GM12878 (cell line): ENCODE data around the gene RIPK4. TPM values are rescaled to one million over a fixed set of nuclear protein-coding genes. Genes with fewer than 3 reads are reported as not detected.

Experiments used
- ATAC-seq: fragments of 200-7000 bp; cut with Tn5 transposase; 3 replicates; pipeline ENCODE4 v1.9.1; 2020; ENCODE audit warnings: mild to moderate bottlenecking, moderate library complexity
- BruUV-seq: library from RNA; stranded (reverse); fragments of 400-500 nt; replicated peaks from 2 replicates; lab custom pipeline; 2021; lab: Mats Ljungman, UMichigan
- CTCF ChIA-PET: fragments of 300-600 bp; sonication (Branson Sonifier 250); formaldehyde crosslinking; extraction: SDS; loops from one replicate; lab custom pipeline; 2021; ENCODE audit warnings: inconsistent platforms; lab: Yijun Ruan, JAX
- POLR2A ChIA-PET: fragments of 350-600 bp; formaldehyde crosslinking; extraction: SDS; loops from one replicate; lab custom pipeline; 2021; ENCODE audit warnings: inconsistent platforms; lab: Charles Lee
- RAD21 ChIA-PET: fragments of 300-600 bp; sonication (Branson Sonifier 250); formaldehyde crosslinking; loops from one replicate; lab custom pipeline; 2023; ENCODE audit warnings: antibody characterized with exemption; ENCODE audit not compliant: unreplicated experiment; lab: Charles Lee
- SMC1A ChIA-PET: fragments of 300-600 bp; sonication (Branson Sonifier 250); formaldehyde crosslinking; loops from one replicate; lab custom pipeline; 2023; ENCODE audit not compliant: unreplicated experiment, uncharacterized antibody; lab: Charles Lee
- DNase-seq: peaks from one replicate; pipeline ENCODE4 v3.0.0-alpha.2; 2011; ENCODE audit warnings: low read depth, low spot score
- FAIRE-seq: peaks from 3 replicates; lab custom pipeline; 2011; peaks lifted over from hg19 to GRCh38; lab: Jason Lieb, UNC
- H2AFZ ChIP-seq: 2 replicates; pipeline ENCODE4 v1.6.0; 2011; ENCODE audit warnings: low read depth, low read length, control low read depth; ENCODE audit not compliant: control insufficient read depth
- H3K27ac ChIP-seq: 2 replicates; pipeline ENCODE4 v1.5.1; 2011; ENCODE audit warnings: control low read depth; ENCODE audit not compliant: control insufficient read depth, insufficient read depth
- H3K27me3 ChIP-seq, 2 experiments: replicated peaks in 1 of 2; 2 replicates each; pipeline versions ENCODE4 v1.6.0 to v1.6.1; 2011; ENCODE audit warnings: low read length in 1 of 2; ENCODE audit not compliant: control insufficient read depth in 2 of 2, insufficient read depth in 2 of 2
- H3K36me3 ChIP-seq, 2 experiments: 2 replicates each; pipeline ENCODE4 v1.5.1; 2011; ENCODE audit warnings: low read length in 1 of 2; ENCODE audit not compliant: control insufficient read depth in 2 of 2, insufficient read depth in 2 of 2
- H3K4me1 ChIP-seq: 2 replicates; pipeline ENCODE4 v1.6.1; 2011; ENCODE audit warnings: mild to moderate bottlenecking, low read length, moderate library complexity, mixed read lengths; ENCODE audit not compliant: control insufficient read depth, insufficient read depth
- H3K4me2 ChIP-seq: 2 replicates; pipeline ENCODE4 v1.6.0; 2011; ENCODE audit warnings: control low read depth; ENCODE audit not compliant: control insufficient read depth, insufficient read depth
- H3K4me3 ChIP-seq: fragments of 200-600 bp; sonication (generic); 2 replicates; pipeline ENCODE4 v1.5.1; 2016
- H3K79me2 ChIP-seq: 2 replicates; pipeline ENCODE4 v1.6.0; 2011; ENCODE audit warnings: low read length; ENCODE audit not compliant: control insufficient read depth, insufficient read depth
- H3K9ac ChIP-seq: 2 replicates; pipeline ENCODE4 v1.8.0; 2011; ENCODE audit warnings: low read length, control low read depth, mixed read lengths; ENCODE audit not compliant: control insufficient read depth, insufficient read depth
- H3K9me3 ChIP-seq: replicated peaks from 3 replicates; pipeline ENCODE4 v1.5.1; 2011; ENCODE audit warnings: mild to moderate bottlenecking, low read length; ENCODE audit not compliant: control insufficient read depth, insufficient read depth
- H4K20me1 ChIP-seq: 2 replicates; pipeline ENCODE4 v1.6.0; 2011; ENCODE audit not compliant: control insufficient read depth, insufficient read depth
- CHD1 ChIP-seq: IDR thresholded peaks from 2 replicates; pipeline ENCODE4 v1.6.1; 2012; ENCODE audit warnings: low read depth, low read length, improper control_type of control experiment
- EED ChIP-seq: sonication (generic); IDR thresholded peaks from 2 replicates; pipeline ENCODE4 v1.6.1; 2016; ENCODE audit warnings: antibody characterized with exemption, low read depth
- FOS ChIP-seq: IDR thresholded peaks from 3 replicates; pipeline ENCODE4 v1.6.1; 2011; ENCODE audit warnings: borderline replicate concordance; ENCODE audit not compliant: insufficient read length; ENCODE audit errors: extremely low read depth
- HDAC2 ChIP-seq: fragments of 200-600 bp; sonication (generic); IDR thresholded peaks from 2 replicates; pipeline ENCODE4 v1.6.1; 2017
- KDM1A ChIP-seq: fragments of 200-600 bp; sonication (generic); IDR thresholded peaks from 2 replicates; pipeline ENCODE4 v1.6.1; 2016; ENCODE audit warnings: borderline replicate concordance
- SUZ12 ChIP-seq: fragments of 200-600 bp; sonication (generic); IDR thresholded peaks from one replicate; pipeline ENCODE4 v1.6.1; 2018; ENCODE audit warnings: antibody characterized with exemption, mild to moderate bottlenecking; ENCODE audit not compliant: unreplicated experiment
- YBX1 ChIP-seq: fragments of 450-650 bp; IDR thresholded peaks from 2 replicates; pipeline ENCODE4 v1.6.1; 2016; ENCODE audit warnings: antibody characterized with exemption
- ZNF217 ChIP-seq: fragments of 450-650 bp; IDR thresholded peaks from 2 replicates; pipeline ENCODE4 v1.6.1; 2017; ENCODE audit warnings: antibody characterized with exemption, mild to moderate bottlenecking
- WGBS: methylation state at CpG from one replicate; pipeline ENCODE4 v1.1.6; 2016; ENCODE audit warnings: low lambda C conversion rate; ENCODE audit not compliant: insufficient replicate concordance, insufficient coverage; ENCODE audit errors: missing lambda C conversion rate; 5-methylcytosine and 5-hydroxymethylcytosine counted together
- in situ Hi-C: fragments of 300-500 bp; cut with MboI; formaldehyde crosslinking; loops from 9 replicates; pipeline ENCODE4 v1.14.3; 2018; ENCODE audit warnings: mixed read lengths
- intact Hi-C: fragments of 100-400 bp; cut with micrococcal nuclease; formaldehyde crosslinking; loops from one replicate; pipeline ENCODE4 v1.14.2; 2022; ENCODE audit not compliant: unreplicated experiment
- polyA plus RNA-seq, 11 experiments: library from polyadenylated mRNA; depleted of rRNA in 4 of 11; unstranded in 6 of 11; stranded (reverse) in 5 of 11; fragments of >200 nt; fragmentation: Nextera tagmentation in 4 of 11; fragmentation: Illumina TruSeq in 1 of 11; extraction: Ambion mirVana in 4 of 11; extraction: Trizol in 1 of 11; gene quantifications; 1 replicate in 1 of 11; 2 replicates in 10 of 11; pipeline versions ENCODE4 v1.2.1 to v1.2.3, GENCODE V29; 2011 to 2016; ENCODE audit warnings: inconsistent platforms in 2 of 11, missing spikeins in 2 of 11, low read depth in 1 of 11
- total RNA-seq, 4 experiments: library from RNA; depleted of rRNA in 3 of 4; stranded (reverse); fragments of >200 nt in 3 of 4; fragmentation: Illumina TruSeq in 1 of 4; extraction: Trizol in 1 of 4; gene quantifications; 2 replicates each; pipeline versions ENCODE4 v1.2.1 to v1.2.3, GENCODE V29; 2013 to 2021
- TF ChIP-seq, protein P1 (sequence below): IDR thresholded peaks from 2 replicates; pipeline ENCODE4 v1.6.1; 2012; ENCODE audit warnings: low read depth, low read length, improper control_type of control experiment
- TF ChIP-seq, protein P2 (sequence below): fragments of 450-650 bp; IDR thresholded peaks from 2 replicates; pipeline ENCODE4 v1.6.1; 2016; ENCODE audit warnings: mild to moderate bottlenecking
- TF ChIP-seq, protein P3 (sequence below): fragments of 450-650 bp; IDR thresholded peaks from 2 replicates; pipeline ENCODE4 v1.6.1; 2018; ENCODE audit warnings: borderline replicate concordance, mild to moderate bottlenecking; ENCODE audit not compliant: partially characterized antibody
- TF ChIP-seq, protein P4 (sequence below): fragments of 450-650 bp; IDR thresholded peaks from 2 replicates; pipeline ENCODE4 v1.6.1; 2017; ENCODE audit warnings: mild to moderate bottlenecking
- TF ChIP-seq, protein P5 (sequence below): fragments of 450-650 bp; IDR thresholded peaks from 2 replicates; pipeline ENCODE4 v1.6.1; 2017; ENCODE audit warnings: borderline replicate concordance

The RIPK4 gene
- total and polyA plus RNA-seq, 10 of the 15 experiments (the other 5 are each of a cell fraction or from before 2014, with no cell fraction given): 0.05 TPM; not detected in 9

DNA sequence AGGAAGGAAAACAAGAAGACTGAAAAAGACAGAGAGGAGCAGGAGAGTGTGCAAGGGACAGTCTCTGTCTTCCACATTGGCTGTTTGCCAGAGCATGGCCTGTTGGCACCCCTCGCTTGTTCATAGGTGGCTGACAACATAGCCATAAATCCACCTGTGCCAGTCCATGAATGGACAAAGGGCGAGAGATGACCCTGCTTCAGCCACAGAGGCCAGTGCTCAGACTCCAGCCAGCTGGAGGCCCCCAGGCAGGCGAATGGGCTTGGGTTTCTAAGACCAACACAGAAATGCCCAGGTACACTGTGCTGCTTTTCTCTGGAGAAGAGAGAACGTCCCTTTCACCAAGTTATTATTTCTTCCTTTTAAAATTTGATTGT, 60.6 kb downstream of the RIPK4 start (continued):
- TF ChIP-seq EED (no peak), SUZ12 (no peak), HDAC2 (no peak), YBX1 (no peak), CHD1 (no peak), FOS (no peak)
- TF ChIP-seq, protein P1, sequence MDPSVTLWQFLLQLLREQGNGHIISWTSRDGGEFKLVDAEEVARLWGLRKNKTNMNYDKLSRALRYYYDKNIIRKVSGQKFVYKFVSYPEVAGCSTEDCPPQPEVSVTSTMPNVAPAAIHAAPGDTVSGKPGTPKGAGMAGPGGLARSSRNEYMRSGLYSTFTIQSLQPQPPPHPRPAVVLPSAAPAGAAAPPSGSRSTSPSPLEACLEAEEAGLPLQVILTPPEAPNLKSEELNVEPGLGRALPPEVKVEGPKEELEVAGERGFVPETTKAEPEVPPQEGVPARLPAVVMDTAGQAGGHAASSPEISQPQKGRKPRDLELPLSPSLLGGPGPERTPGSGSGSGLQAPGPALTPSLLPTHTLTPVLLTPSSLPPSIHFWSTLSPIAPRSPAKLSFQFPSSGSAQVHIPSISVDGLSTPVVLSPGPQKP: no peak
- TF ChIP-seq, all 136 proteins: peak for 0

DNA sequence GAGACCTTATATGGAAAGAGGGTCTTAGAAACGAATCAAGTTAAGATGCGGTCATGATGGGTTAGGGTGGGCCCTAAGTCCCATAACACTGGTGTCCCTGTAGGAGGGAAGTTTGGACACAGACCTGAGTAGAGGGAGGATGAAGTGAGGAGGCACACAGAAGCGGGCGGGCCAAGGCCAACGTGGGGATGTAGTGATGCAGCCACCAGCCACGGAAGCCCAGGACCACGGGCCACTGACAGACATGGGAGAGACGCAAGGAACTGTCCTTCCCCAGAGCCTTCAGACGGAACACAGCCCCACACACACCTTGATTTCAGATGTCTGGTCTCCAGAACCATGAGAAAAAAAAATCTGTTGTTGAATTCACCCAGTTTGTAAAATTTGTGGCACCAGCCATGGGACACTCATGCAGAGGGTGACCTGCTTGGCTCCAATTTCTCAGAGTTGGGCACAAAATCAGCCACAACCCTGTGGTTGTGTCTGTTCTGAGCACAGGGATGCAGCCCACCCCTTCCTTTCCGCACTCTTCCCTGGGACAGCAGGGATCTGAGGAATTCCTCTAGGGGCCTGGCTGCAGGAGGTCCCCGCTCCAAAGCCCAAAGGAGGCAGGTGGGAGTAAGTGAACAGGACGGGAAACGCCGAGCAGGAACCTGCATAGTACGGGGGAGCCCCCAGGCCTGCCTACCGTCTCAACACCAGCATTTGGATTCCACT, 61.1 kb downstream of the RIPK4 start:
- Histone ChIP-seq H3K9me3 (no peaks in the 10 kb centered on the region; the same call in 2 of the 3 replicates), H3K27ac (no peak overlapping the region), H2AFZ (no peak overlapping the region), H3K36me3 (no peaks in the 10 kb centered on the region), H4K20me1 (no peaks in the 10 kb centered on the region), H3K79me2 (no peaks in the 10 kb centered on the region), H3K4me1 (no peaks in the 10 kb centered on the region), H3K9ac (no peak overlapping the region), H3K27me3 (no peaks in the 10 kb centered on the region; a peak in 1 of 4 replicates), H3K4me2 (no peak overlapping the region), H3K4me3 (no peak overlapping the region)
- 37% methylated on average over 16 of the region's 16 CpGs for WGBS
- ChIA-PET CTCF (no interaction called here), POLR2A (no interaction called here), RAD21 (no interaction called here), SMC1A (no interaction called here)
- no TSS peak for BruUV-seq
- no peak for DNase-seq
- in situ Hi-C loops: no loop called here
- no peak for ATAC-seq
- FAIRE-seq: no peak
- intact Hi-C loops: no loop called here
- TF ChIP-seq ZNF217 (no peak), KDM1A (no peak)
- TF ChIP-seq, protein P2, sequence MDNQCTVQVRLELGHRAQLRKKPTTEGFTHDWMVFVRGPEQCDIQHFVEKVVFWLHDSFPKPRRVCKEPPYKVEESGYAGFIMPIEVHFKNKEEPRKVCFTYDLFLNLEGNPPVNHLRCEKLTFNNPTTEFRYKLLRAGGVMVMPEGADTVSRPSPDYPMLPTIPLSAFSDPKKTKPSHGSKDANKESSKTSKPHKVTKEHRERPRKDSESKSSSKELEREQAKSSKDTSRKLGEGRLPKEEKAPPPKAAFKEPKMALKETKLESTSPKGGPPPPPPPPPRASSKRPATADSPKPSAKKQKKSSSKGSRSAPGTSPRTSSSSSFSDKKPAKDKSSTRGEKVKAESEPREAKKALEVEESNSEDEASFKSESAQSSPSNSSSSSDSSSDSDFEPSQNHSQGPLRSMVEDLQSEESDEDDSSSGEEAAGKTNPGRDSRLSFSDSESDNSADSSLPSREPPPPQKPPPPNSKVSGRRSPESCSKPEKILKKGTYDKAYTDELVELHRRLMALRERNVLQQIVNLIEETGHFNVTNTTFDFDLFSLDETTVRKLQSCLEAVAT: no peak
- TF ChIP-seq, protein P3, sequence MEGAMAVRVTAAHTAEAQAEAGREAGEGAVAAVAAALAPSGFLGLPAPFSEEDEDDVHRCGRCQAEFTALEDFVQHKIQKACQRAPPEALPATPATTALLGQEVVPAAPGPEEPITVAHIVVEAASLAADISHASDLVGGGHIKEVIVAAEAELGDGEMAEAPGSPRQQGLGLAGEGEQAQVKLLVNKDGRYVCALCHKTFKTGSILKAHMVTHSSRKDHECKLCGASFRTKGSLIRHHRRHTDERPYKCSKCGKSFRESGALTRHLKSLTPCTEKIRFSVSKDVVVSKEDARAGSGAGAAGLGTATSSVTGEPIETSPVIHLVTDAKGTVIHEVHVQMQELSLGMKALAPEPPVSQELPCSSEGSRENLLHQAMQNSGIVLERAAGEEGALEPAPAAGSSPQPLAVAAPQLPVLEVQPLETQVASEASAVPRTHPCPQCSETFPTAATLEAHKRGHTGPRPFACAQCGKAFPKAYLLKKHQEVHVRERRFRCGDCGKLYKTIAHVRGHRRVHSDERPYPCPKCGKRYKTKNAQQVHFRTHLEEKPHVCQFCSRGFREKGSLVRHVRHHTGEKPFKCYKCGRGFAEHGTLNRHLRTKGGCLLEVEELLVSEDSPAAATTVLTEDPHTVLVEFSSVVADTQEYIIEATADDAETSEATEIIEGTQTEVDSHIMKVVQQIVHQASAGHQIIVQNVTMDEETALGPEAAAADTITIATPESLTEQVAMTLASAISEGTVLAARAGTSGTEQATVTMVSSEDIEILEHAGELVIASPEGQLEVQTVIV: no peak
- TF ChIP-seq, protein P4, sequence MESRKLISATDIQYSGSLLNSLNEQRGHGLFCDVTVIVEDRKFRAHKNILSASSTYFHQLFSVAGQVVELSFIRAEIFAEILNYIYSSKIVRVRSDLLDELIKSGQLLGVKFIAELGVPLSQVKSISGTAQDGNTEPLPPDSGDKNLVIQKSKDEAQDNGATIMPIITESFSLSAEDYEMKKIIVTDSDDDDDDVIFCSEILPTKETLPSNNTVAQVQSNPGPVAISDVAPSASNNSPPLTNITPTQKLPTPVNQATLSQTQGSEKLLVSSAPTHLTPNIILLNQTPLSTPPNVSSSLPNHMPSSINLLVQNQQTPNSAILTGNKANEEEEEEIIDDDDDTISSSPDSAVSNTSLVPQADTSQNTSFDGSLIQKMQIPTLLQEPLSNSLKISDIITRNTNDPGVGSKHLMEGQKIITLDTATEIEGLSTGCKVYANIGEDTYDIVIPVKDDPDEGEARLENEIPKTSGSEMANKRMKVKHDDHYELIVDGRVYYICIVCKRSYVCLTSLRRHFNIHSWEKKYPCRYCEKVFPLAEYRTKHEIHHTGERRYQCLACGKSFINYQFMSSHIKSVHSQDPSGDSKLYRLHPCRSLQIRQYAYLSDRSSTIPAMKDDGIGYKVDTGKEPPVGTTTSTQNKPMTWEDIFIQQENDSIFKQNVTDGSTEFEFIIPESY: no peak
- TF ChIP-seq, protein P5, sequence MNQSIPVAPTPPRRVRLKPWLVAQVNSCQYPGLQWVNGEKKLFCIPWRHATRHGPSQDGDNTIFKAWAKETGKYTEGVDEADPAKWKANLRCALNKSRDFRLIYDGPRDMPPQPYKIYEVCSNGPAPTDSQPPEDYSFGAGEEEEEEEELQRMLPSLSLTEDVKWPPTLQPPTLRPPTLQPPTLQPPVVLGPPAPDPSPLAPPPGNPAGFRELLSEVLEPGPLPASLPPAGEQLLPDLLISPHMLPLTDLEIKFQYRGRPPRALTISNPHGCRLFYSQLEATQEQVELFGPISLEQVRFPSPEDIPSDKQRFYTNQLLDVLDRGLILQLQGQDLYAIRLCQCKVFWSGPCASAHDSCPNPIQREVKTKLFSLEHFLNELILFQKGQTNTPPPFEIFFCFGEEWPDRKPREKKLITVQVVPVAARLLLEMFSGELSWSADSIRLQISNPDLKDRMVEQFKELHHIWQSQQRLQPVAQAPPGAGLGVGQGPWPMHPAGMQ: no peak
- TF ChIP-seq, all 136 proteins: peak for 0
